HL-60 (cell line): Measurements from ENCODE around the gene NRXN3.

Source experiments
- CTCF ChIP-seq: IDR thresholded peaks from one replicate; pipeline ENCODE4 v1.5.1; 2011; ENCODE audit warnings: low read length, control low read depth, inconsistent platforms; ENCODE audit not compliant: insufficient read depth
- GABPA ChIP-seq: IDR thresholded peaks from 2 replicates; pipeline ENCODE4 v1.6.1; 2012; ENCODE audit warnings: low read depth
- POLR2AphosphoS5 ChIP-seq: IDR thresholded peaks from 2 replicates; pipeline ENCODE4 v1.6.1; 2012; ENCODE audit warnings: low read depth

GRCh38 chr14:78345131-78345744 is 175.1 kb downstream of the NRXN3 start:
- no peak for TF ChIP-seq CTCF
- TF ChIP-seq POLR2AphosphoS5 = no peak
- no peak for TF ChIP-seq GABPA
